ENCODE data around the gene F8. TPM values are rescaled to one million over a fixed set of nuclear protein-coding genes. Genes with fewer than 3 reads are reported as not detected.

Gene F8
- total RNA-seq, 1 experiment from 2014 or later: 2.6 TPM

DNA sequence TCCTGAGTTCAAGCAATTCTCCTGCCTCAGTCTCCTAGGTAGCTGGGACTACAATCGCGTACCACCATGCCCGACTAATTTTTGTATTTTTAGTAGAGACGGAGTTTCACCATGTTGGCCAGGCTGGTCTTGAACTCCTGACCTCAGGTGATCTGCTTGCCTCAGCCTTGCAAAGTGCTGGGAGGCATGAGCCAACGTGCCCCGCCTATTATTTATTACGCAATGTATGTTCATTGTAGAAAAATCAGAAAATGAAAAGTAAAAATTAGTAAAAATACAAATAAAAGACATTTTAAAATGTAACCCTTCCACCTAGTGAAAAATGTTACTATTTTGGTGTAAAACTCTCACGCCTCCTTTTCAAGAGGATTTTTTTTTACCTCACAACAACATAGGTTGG lies 122.2 kb downstream of the F8 start:
- CTCF ChIA-PET: no interaction called here
- POLR2A ChIA-PET: no interaction called here
- Histone ChIP-seq H3K4me1 (ENCODE audit: control insufficient read depth in 1 of 2, insufficient read depth in 2 of 2, low read length in 2 of 2) (no peaks in the 10 kb centered on the region), H3K4me2 (ENCODE audit: low read length) (no peak overlapping the region), H3K9ac (ENCODE audit: low read length) (no peak overlapping the region), H3K27me3 (ENCODE audit: insufficient read depth, low read length) (no peaks in the 10 kb centered on the region), H3K9me2 (ENCODE audit: insufficient read depth) (no peaks in the 10 kb centered on the region), H4K20me1 (ENCODE audit: insufficient read depth) (no peaks in the 10 kb centered on the region), H2AFZ (ENCODE audit: low read depth, low read length, poor library complexity, severe bottlenecking) (no peak overlapping the region), H3K27ac (ENCODE audit: low read depth, low read length) (no peak overlapping the region), H3K79me2 (ENCODE audit: insufficient read depth, low read length) (no peaks in the 10 kb centered on the region), H3K4me3 (replicated peaks in 1 of 2; ENCODE audit: low read depth in 1 of 2, low read length in 2 of 2) (no peak overlapping the region), H3K9me3 (ENCODE audit: control insufficient read depth in 1 of 2, insufficient read depth in 1 of 2, low read depth in 1 of 2, low read length in 2 of 2) (no peaks in the 10 kb centered on the region), H3K36me3 (ENCODE audit: control insufficient read depth in 1 of 2, insufficient read depth in 2 of 2, low read length in 2 of 2) (no peaks in the 10 kb centered on the region)
- BruUV-seq (replicated peaks): no TSS peak
- TF ChIP-seq POLR2AphosphoS5 (IDR thresholded peaks at IDR 0.05; ENCODE audit: low read depth, low read length) (no peak), SRF (IDR thresholded peaks at IDR 0.05; ENCODE audit: low read depth) (no peak), ZNF274 (IDR thresholded peaks at IDR 0.05; ENCODE audit: low read depth, low read length) (no peak)
- TF ChIP-seq, protein P1, sequence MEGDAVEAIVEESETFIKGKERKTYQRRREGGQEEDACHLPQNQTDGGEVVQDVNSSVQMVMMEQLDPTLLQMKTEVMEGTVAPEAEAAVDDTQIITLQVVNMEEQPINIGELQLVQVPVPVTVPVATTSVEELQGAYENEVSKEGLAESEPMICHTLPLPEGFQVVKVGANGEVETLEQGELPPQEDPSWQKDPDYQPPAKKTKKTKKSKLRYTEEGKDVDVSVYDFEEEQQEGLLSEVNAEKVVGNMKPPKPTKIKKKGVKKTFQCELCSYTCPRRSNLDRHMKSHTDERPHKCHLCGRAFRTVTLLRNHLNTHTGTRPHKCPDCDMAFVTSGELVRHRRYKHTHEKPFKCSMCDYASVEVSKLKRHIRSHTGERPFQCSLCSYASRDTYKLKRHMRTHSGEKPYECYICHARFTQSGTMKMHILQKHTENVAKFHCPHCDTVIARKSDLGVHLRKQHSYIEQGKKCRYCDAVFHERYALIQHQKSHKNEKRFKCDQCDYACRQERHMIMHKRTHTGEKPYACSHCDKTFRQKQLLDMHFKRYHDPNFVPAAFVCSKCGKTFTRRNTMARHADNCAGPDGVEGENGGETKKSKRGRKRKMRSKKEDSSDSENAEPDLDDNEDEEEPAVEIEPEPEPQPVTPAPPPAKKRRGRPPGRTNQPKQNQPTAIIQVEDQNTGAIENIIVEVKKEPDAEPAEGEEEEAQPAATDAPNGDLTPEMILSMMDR (IDR thresholded peaks at IDR 0.05 in 2 of 3, conservative IDR thresholded peaks at IDR 0.05 in 1 of 3; ENCODE audit: borderline replicate concordance in 1 of 3, insufficient read depth in 1 of 3, low read depth in 2 of 3, low read length in 2 of 3): no peak
- no peak for ATAC-seq
- no peak for DNase-seq (ENCODE audit: low read depth, low spot score)
- RAD21 ChIA-PET (ENCODE audit: low non-redundant PET in 1 of 2, low total read pairs in 2 of 2, uncharacterized antibody in 2 of 2, unreplicated experiment in 2 of 2): no interaction called here
- intact Hi-C loops (cut with micrococcal nuclease): no loop called here

DNA sequence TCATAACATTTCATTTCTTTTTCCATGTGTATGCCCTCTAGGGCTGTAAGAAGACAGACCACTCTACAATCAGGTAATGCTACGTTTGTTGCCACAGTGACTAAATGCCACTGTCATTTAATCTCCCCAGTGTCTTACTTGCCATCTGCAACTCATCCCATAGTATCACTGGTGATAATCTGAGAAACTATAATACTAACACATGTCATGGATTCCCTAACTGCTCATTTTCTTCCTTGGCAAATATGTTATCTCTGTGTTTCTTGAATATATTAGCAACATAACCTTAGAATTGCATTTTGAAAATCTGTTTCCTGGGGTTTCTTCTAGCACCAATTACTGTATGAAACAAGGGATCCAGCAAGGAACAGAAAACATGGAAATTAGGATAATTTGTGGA lies 130.2 kb downstream of the F8 start:
- ATAC-seq: no peak
- no peaks in the 10 kb centered on the region for H3K9me2 ChIP-seq (ENCODE audit: insufficient read depth)
- ChIA-PET CTCF (no interaction called here), POLR2A (no interaction called here), RAD21 (ENCODE audit: low non-redundant PET in 1 of 2, low total read pairs in 2 of 2, uncharacterized antibody in 2 of 2, unreplicated experiment in 2 of 2) (no interaction called here)
- TF ChIP-seq JUND (IDR thresholded peaks at IDR 0.05) (no peak), SP1 (IDR thresholded peaks at IDR 0.05; ENCODE audit: low read depth) (no peak), CBX3 (IDR thresholded peaks at IDR 0.05; ENCODE audit: low read depth) (no peak), RAD21 (IDR thresholded peaks at IDR 0.05; ENCODE audit: low read depth) (no peak), ELF1 (IDR thresholded peaks at IDR 0.05; ENCODE audit: borderline replicate concordance, low read depth) (no peak)
- TF ChIP-seq, protein P2, sequence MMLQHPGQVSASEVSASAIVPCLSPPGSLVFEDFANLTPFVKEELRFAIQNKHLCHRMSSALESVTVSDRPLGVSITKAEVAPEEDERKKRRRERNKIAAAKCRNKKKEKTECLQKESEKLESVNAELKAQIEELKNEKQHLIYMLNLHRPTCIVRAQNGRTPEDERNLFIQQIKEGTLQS (IDR thresholded peaks at IDR 0.05): no peak
- TF ChIP-seq, protein P3, sequence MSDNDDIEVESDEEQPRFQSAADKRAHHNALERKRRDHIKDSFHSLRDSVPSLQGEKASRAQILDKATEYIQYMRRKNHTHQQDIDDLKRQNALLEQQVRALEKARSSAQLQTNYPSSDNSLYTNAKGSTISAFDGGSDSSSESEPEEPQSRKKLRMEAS (IDR thresholded peaks at IDR 0.05): no peak
- no peaks in the 10 kb centered on the region for H3K9me3 ChIP-seq (ENCODE audit: control insufficient read depth in 1 of 2, insufficient read depth in 1 of 2, low read depth in 1 of 2, low read length in 2 of 2)
- no peak overlapping the region for H3K4me3 ChIP-seq (replicated peaks in 1 of 2; ENCODE audit: low read depth in 1 of 2, low read length in 2 of 2)
- no peak overlapping the region for H2AFZ ChIP-seq (ENCODE audit: low read depth, low read length, poor library complexity, severe bottlenecking)
- H3K27me3 ChIP-seq (ENCODE audit: insufficient read depth, low read length): no peaks in the 10 kb centered on the region
- H3K36me3 ChIP-seq (ENCODE audit: control insufficient read depth in 1 of 2, insufficient read depth in 2 of 2, low read length in 2 of 2): no peaks in the 10 kb centered on the region
- DNase-seq (ENCODE audit: low read depth, low spot score): no peak
- no peak overlapping the region for H3K9ac ChIP-seq (ENCODE audit: low read length)
- no peak overlapping the region for H3K4me2 ChIP-seq (ENCODE audit: low read length)
- no peaks in the 10 kb centered on the region for H3K79me2 ChIP-seq (ENCODE audit: insufficient read depth, low read length)
- no peaks in the 10 kb centered on the region for H4K20me1 ChIP-seq (ENCODE audit: insufficient read depth)
- no peaks in the 10 kb centered on the region for H3K4me1 ChIP-seq (ENCODE audit: control insufficient read depth in 1 of 2, insufficient read depth in 2 of 2, low read length in 2 of 2)
- intact Hi-C loops (cut with micrococcal nuclease): no loop called here
- BruUV-seq (replicated peaks): no TSS peak
- no peak overlapping the region for H3K27ac ChIP-seq (ENCODE audit: low read depth, low read length)
